ENCODE measurements around the gene NDUFAB1.

- TF ChIP-seq POLR2A (IDR thresholded peaks at IDR 0.05): no peak
- TF ChIP-seq CTCF (IDR thresholded peaks at IDR 0.05): no peak
Observed at GRCh38 chr16:23563186-23563585, 32.9 kb downstream of the NDUFAB1 start.
